Activated T-helper 1 cell treated with Interleukin-2 at 50 U/mL for 16 hours (primary cell): ENCODE data around the gene TOX2.

Experiments
- DNase-seq: peaks from one replicate; pipeline ENCODE4 v3.0.0-alpha.2; 2020; ENCODE audit warnings: low read depth

TOX2 gene

DNA sequence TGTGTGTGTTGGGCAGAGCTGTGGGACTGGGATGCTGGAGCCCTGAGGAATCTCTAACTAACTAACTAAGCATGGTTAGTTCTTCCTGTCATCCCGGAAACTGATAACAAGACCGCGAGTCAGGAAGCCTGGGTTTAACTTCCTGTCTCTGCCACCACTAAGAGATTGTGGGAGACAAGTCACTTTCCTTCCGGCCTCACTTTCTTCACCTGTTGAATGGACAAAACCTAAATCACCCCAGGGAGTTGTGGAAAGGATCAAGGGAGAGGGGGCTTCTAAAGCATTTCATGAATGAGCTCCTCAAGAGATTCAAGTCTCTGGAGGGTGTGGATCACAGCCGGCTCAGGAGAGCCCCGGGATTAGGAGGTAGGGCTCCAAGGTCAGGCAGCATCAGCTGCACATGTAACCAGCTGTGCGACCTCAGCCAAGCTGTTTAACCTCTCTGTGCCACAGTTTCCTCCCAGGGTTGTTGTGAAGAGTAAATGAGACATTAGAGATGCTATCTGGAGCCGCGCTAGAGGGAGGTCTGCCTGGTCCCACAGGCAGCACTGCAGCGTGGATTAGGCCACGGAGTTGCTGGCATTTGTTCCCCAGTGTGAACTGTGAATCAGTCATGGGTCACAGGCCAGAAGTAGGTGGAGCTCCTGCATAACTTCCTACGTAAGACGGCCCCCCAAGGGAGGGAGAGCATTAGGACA, 105.1 kb downstream of the TOX2 start:
- DNase-seq = no peak

DNA sequence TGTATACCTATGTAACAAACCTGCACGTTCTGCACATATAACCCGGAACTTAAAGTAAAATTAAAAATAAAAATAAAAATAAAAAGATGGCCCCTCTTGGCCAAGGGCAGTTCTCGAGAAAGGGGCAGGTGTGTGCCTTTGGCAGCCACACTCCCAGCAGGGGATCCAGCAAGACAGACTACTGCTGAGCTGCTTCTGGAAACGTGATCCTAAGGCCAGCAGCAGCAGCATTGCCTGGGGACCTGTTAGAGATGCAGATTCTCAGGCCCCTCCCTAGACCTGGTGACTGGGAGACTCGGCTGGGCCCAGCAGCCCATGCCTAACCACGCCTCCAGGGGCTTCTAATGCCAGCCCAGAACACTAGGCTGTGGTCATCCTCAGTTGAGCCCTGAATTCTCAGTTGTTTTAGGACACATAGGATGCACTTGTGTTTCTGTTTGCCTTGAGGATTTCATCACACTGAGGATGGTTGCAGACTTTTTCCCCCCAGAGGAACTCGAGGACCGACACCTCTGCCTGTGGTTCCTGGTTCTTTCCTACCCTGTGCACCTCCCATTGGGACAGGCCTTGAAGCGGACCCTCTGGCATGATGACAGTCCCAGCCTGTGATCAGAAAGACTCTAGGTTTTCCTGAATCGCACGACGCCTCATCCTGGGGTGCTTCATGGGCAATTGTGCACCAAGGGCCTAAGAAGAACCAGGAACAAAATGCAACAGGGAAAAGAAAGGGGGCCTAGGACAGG, 105.9 kb downstream of the TOX2 start:
- no peak for DNase-seq

DNA sequence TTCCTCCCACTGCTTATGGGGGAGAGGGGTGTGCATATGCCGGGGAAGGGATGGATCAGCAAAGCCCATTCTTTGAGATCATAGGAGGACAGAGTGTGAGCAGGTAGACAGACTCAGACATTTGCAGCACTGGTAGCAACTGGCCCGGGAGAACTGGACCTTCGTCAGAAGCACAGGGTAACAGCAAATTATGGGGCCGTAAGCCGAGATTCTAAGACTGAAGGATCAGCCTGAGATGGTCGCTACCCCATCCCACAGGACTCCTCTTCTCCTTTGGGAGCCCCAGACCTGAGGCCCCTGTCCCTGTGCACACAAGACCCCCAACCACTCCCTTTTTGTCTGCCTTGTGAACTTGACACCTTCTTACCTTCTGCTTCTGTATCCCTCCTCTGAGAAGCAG, 106.5 kb downstream of the TOX2 start:
- DNase-seq = no peak

DNA sequence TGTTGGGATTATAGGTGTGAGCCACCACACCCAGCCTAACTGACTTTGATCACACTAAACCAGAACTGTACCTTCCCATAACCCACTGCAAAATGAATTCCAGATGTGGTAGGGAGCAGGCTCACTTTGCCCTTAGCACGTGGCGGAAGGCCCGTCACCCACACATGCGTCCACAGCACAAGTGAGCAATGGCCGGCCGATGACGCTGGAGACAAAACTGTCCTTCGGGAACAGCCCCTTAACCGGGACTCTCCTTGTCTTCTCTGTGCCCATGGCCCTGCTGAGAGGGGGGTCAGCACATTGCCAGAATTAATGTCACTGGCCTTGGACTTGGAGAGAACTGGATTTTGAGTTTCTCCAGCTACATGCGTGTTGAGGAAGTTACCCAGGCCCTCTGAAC, 107.2 kb downstream of the TOX2 start:
- no peak for DNase-seq

DNA sequence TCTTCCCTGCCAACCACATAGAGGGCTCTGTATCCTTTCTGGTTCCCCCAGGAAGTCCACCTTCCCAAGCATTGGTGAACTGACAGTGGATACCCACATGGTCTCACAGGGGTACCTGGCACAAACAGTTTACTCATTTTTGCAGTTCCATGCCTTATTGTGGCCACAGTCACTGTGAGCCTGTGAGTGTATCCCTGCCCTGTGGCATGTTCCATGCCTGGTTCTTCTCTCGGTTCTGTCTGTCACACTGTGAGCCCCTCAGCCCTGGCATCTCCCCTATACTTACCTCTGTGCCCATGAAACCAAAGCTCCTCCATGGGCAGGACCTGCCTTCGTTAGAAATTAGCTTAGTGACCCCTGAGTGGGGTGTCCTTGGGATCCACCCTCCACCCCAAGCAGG, 107.8 kb downstream of the TOX2 start:
- no peak for DNase-seq

DNA sequence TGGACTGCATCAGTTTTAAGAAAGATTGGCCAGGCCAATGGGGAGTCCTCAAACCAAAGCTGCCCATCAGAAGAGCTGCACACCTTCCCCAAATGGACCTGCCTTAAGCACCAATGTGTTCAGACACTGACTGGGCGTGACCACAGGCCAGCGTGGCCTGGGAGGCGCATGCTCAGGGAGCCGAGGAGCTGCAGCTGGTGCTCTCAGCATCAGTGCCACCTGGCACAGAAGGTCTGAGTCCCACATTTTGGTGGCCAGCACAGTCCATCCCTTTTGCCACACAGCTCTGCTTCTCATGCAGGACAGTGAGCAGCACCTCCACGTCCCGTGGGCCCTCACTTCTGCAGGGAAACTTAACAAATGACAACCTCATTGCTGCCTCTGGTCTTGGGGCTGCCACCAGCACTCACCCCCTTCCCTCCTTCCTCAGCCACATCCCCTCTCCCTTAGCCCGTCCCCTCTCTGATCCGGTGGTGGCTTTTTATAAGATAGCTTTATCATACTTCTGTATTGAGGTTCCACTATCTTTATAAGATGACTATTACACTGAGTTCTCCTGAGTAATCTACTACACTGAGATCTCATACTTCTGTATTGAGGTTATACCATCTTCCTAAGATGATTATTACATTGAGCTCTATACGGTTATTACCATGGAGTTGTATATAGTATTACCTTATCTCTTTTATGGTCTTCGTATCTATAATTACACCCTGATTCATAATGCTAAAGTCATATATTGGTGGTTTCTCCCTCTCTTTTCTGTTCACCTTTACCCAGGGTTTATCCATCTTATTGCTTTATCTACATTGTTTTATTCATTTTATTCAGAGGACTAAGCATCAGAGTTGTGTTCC, 109.1 kb downstream of the TOX2 start:
- DNase-seq = no peak

DNA sequence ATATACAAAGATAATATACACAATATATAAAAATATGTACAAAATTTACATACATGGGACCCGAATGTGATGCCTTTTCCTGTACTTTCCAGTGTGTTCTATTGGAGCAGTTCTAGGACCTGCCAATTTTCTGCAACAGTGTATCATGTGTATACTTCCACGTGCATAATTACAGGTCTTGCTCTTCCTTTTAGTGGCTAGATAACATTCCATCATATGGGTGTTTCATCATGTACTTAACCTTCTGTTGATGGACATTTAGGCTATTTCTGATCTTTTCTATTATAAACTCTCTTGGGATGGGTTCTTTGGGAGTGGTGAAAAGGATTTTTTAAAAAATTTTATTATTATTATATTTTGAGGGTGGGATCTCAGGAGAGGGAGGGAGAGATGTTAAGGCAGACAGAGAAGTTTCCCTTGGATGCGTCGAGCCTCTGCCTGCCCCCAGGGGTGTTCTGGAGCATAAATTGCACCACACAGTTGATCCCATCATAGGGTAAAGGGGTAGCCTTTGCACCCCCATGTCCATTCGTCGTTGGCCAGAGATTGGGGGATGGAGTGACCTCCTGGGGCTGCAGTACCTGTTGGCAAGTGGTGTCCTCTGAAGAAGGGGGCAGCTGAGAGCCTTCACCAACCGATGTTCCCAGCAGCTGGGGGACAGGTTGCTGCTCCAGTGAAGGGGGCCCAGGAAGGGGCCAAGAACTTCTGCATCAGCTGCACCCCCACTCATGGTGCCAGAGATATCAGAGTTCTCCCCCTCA, 110.3 kb downstream of the TOX2 start:
- no peak for DNase-seq

DNA sequence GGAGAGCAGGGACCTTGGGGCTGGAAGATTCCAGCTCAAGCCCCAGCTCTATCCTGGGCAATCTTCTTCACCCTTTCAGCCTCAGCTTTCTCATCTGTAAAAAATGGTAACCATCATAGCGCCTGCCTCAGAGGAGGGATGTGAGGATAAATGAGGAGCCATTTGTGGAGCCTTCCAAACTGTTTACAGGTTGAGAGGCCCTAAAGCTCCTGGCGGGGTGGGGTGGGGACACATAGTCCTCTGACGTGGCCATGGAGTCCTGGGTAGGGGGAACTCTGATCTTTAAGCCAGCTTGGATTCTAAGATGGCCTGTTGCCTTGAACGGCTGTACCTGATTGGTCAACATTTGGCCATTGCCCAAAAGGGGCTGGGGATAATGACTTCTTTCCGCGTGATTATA, 111.1 kb downstream of the TOX2 start:
- no peak for DNase-seq

DNA sequence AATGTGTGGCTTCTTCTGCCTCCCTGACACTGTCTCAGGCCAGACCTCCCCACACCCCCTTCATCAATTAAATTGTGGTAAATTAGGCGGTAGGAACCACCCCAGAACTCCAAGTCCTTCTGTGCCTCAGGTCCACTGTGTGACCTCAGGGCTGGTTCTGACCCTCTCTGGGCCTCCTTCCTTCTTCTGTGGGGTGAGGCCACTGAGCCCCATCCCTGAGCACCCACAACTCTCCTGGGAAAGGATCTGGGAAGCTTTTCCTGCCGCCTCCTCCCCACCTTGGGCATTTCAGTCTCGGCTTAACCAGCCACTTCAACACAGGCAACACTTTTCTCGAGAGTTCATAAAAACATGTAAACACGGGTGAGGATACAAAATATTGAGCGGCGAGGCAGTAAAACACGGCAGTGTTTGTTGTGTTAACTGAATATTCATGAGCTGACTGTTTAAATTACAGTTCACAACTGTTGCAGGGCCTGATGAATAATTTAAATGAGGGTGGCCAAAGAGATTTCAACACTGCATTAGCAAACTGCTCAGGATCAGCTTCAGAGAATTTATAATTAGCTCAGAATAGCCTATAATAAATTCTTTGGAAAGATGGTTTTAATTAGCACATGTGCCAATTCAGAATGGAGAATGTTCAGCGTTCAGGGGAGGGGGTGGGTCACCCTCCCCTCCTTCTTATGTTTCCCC, 112.1 kb downstream of the TOX2 start:
- DNase-seq = no peak

DNA sequence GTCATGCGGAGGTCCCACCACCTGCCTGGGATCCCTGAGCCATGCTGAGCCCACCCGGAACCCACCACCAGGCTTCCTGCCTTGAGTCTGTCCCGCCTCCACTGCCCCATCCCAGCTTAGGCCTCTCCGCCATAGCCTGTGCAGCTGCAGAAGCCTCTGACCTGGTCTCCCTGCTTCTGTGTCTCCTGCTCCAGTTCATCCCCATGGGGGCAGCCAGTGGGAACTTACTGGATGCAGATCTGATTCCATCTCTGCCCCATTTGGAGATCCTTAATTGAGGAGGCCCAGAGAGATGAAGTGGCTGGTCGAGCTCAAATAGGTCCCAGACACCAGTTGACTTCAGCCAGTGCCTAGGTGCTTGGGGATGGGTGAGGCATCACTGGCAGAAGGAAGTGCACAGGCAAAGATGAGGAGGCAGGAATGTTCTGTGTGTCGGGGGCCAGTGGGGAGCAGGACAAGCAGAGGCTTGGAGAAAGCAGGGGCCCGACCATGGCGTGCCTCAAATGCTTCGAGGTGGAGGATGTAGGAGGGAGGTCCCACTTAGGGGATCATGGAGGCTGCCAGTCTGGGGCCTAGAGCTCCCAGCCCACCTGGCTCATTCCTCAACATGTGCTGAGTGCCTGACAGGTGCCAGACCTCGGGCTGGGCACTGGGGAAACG, 112.8 kb downstream of the TOX2 start:
- DNase-seq = no peak

DNA sequence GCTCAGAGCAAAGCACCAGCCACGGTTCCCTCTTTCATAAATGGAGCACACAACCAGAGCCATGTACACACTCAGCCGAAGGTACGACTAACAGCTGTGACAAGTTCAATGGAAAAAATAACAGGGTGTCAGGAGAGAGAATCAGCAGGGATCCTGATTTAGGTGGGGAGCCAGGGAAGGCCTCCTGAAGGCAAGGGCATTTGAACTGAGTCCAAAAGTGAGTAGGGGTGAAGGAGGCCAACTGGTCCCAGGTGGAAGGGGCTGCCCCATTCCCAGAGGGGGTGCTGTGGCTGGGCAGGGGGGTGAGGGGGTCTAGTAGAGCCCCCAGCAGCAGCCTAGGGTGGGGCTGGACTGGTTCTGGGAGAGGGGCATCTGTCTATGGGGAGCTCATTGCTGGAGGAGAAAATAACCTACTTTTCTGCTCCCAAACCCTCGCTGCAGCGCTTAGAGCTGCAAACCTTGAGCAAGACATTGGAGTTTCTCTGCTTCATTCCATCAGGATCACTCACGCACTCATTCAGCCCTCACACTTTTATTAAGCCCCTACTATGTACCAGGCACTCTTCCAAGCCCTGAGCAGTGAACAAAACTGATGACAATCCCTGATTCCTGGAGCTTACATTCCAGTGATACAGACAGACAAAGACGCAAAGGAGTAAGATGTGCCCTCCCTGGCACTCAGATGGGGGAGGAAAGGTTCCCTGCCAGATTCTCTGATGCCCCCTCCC, 113.5 kb downstream of the TOX2 start:
- no peak for DNase-seq

DNA sequence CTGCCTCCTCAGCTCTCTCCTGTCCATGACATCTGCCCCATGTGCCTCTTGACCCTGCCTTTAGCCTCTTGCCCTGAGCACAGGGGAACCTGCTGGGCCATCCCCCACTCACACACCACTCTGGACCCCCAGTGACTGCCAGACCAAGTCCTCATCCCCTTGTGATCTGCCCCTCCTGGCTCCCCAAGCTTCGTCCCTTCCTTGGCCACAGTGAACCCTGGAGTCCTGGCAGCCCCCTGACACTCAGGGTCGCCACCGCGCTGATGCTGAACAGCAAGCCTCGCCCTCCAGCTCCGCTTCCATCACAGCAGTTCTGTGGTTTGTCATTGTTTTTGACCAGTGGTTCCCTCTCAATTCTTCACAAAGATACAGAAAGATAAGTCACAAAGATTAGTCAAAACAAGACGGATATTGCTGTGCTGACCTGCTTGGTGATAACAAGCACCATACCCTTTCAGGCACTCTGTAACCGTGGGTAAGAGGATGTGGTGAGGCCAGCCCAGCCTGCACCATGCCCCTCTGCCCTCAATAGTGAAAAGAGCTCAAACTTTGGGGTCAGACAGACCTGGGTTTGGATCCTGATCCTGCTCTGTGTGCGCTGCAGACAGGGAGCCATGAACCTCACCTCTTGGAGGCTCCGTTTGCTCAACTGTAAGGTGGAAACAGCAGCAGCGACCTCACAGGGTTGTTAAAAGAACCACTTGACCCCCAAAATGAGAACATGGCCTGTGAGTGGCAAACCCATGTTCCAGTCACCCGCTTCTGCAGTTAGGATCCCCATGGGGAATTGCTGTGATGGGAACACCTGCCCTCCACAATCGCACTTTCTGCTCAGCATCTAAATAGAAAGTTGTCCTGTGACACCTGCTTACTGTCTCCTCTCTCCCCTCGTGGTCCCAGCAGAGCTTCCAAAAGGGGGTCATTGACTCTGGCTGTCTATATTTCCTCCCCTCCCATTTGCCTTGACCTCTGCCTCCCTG, 114.5 kb downstream of the TOX2 start:
- no peak for DNase-seq

DNA sequence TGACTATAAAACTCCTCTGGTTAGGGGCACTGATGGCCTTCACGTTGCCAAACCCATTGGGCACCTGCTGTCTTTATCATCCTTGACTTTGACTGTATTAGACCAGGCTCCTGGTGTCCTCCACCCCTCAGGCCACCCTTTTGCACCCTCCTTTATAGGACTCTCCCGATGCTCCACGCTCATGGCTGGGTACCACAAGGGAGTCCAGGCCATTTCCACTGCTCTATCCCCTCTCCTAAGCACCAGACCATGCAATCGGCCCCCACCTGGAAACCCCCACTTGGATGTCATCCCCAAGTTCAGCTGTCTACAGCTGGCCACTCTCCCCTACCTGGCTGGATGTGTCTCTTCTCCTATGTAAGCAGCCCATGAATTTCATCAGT, 115.2 kb downstream of the TOX2 start:
- no peak for DNase-seq

DNA sequence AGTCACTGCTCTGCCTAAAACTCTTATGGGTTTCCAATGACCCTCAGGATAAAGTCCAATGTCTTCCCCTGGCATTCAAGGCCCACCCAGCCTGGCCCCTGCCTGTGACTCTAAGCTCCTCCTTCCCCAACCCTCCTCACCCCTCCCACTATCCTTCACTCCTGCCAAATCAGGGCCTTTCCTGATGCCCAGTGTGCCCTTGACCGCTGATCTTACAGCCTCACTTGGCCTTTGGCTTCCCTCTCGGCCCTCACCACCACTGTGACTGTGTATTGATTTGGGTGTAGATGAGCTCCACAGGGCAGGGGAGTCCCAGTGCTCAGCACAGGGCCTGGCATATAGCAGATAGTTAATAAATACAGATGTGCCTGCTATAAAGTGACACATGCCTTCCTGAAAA, 115.7 kb downstream of the TOX2 start:
- DNase-seq = no peak

DNA sequence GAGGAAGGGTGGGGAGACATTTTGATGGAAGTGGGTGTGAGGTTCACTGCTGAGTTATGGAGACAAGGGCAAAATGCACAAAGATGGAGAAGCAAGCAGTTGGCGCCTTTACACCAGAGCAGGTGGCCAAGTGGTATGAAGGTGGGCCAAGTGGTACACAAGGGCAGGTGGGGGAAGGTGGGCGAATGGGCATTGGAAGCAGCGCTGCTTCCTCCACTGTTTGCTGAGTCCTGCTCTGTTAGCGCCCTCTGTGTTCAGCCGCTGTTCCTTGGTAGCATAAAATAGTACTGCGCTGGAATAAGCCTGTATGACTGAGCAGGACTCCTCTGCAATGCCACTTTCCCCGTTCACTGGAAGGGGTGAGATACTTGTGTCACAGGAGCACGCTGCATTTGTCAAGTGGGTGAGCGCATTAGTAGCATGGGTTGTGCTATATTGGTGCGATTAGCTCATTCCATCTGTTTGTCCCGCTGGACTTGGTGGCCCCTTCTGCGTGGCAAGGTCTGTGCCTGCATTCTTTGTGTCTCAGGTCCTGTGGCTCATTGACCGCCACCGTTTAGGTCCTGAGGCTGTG, 116.4 kb downstream of the TOX2 start:
- DNase-seq = no peak

DNA sequence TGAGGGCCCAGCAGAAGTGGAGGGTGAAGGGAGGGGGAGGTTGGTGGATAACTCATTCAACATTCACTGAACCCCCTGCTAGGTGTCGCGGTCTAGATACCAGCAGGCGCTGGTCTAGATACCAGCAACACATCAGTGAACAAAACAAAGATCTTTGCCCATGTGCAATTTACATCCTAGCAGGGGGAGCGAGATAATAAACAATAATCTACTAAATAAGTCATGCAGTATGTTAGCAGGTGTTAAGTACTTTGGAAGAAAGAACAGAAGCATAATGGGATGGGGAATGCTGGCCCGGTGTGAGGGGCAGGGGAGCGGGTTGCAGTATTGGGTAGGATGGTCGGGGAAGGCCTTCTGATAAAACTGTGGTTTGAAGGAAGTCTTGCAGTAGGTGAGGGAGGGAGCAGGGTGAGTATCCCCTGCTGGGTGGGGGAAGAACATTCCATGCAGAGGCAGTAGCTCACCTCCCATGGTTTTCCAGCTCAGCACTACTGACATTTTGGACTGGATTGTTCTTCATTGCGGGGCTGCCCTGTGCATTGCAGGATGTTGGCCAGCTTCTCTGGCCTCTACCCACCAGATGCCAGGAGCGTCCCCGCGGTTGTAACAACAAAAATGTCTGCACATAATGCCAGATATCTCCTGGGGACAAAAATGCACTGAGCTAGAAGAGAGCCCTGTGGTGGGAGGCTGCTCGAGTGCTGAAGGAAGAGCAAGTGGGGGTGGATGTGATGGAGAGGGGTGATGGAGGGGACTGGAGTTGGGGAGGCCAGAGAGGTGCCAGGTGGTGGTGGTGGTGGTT, 117.3 kb downstream of the TOX2 start:
- no peak for DNase-seq

DNA sequence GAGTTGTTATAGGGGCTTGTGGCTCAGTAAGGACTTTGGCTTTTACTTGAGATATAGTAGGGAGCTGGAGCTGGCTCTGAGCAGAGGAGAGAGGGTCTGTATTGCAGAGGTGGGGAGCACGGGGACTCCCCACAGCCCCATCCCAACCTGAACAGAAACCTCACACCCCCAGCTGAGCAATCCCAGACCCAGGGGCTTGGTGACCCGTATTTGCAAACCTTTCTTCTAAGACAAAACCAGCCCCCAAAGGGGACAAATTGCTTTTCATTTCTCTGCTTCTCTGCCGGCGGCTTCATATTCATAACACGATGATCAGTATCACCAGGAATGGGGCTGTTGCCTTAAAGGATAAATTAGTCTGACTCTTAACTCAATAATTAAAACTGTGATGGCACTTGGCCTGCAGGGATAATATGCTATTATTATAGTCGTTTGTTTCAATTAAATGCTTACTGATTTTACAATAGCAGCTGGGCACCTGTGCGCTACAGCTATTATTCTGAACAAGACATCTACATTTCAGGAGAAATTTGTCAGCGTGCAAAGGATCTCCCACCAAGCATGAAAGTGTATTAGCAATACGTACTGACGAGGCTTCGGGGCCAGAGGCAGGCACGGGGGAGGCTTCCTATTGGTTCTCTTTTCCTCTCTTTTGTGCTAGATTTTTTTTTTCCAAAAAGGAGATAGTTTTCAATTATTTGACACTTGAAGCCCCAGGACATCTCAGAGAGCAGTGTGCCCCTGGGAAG, 118.1 kb downstream of the TOX2 start:
- no peak for DNase-seq
